Hepatocyte (in vitro differentiated cells): ENCODE measurements around the gene SP2.

Experiments used
- EZH2 ChIP-seq: fragments of 200-600 bp; sonication (generic); IDR thresholded peaks from 2 replicates; pipeline ENCODE4 v1.6.1; 2016; ENCODE audit warnings: antibody characterized with exemption, mild to moderate bottlenecking, borderline replicate concordance
- EZH2phosphoT487 ChIP-seq: fragments of 200-600 bp; sonication (generic); IDR thresholded peaks from one replicate; pipeline ENCODE4 v1.6.1; 2018; ENCODE audit warnings: antibody characterized with exemption, mild to moderate bottlenecking, low read depth, moderate library complexity; ENCODE audit not compliant: unreplicated experiment, severe bottlenecking
- TF ChIP-seq, protein P1 (sequence below): fragments of 200-600 bp; sonication (generic); IDR thresholded peaks from 2 replicates; pipeline ENCODE4 v1.5.1; 2016; ENCODE audit warnings: antibody characterized with exemption, mild to moderate bottlenecking; ENCODE audit not compliant: poor library complexity

DNA sequence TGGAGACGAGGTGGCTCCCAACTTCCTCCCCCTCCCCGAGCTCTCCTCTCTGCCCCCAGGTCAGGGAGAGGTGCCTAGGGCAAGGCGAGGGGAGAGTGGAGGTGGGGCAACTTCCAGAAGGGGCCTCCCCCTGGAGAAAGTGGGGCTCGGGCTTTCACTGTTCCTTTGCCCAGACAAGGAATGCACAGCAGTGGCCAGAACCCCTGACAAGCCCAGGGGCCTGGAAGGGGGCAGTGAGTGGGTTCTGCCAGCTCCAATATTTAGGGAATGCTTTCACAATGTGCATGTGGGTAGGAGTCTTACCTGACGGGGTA lies 11.7 kb upstream of the SP2 start:
- TF ChIP-seq, protein P1, sequence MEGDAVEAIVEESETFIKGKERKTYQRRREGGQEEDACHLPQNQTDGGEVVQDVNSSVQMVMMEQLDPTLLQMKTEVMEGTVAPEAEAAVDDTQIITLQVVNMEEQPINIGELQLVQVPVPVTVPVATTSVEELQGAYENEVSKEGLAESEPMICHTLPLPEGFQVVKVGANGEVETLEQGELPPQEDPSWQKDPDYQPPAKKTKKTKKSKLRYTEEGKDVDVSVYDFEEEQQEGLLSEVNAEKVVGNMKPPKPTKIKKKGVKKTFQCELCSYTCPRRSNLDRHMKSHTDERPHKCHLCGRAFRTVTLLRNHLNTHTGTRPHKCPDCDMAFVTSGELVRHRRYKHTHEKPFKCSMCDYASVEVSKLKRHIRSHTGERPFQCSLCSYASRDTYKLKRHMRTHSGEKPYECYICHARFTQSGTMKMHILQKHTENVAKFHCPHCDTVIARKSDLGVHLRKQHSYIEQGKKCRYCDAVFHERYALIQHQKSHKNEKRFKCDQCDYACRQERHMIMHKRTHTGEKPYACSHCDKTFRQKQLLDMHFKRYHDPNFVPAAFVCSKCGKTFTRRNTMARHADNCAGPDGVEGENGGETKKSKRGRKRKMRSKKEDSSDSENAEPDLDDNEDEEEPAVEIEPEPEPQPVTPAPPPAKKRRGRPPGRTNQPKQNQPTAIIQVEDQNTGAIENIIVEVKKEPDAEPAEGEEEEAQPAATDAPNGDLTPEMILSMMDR = no peak
- no peak for TF ChIP-seq EZH2phosphoT487
- TF ChIP-seq EZH2 = no peak
